ENCODE measurements around the gene PPY. TPM values are rescaled to one million over a fixed set of nuclear protein-coding genes. Genes with fewer than 3 reads are reported as not detected.

PPY gene
- total RNA-seq, 4 donors from 2014 or later, result not detected

GRCh38 chr17:43984521-43984920 is 42.2 kb upstream of the PPY start:
- Histone ChIP-seq H3K36me3 (no peaks in the 10 kb centered on the region), H3K4me3 (peak overlapping the region in 1 of 2 donors; percentile 48), H3K9me3 (no peaks in the 10 kb centered on the region), H3K27me3 (peaks cover 78% of the 10 kb centered on the region), H3K27ac (no peak overlapping the region), H3K4me1 (peaks cover 0 to 15% (median 8%) of the 10 kb centered on the region in 3 donors)
- TF ChIP-seq POLR2A (IDR thresholded peaks at IDR 0.05), result no peak
- TF ChIP-seq EP300 (IDR thresholded peaks at IDR 0.05), result no peak
- TF ChIP-seq POLR2AphosphoS5 (IDR thresholded peaks at IDR 0.05), result no peak
- TF ChIP-seq CTCF (IDR thresholded peaks at IDR 0.05), result no peak
- 90 to 96% methylated on average over 3 to 4 of the region's 8 CpGs for WGBS, 2 donors (ENCODE audit: low coverage in 1 of 2)
- no peak for ATAC-seq

- no peak for ATAC-seq
- TF ChIP-seq EP300 (IDR thresholded peaks at IDR 0.05) (no peak), CTCF (IDR thresholded peaks at IDR 0.05) (no peak), POLR2AphosphoS5 (IDR thresholded peaks at IDR 0.05) (no peak), POLR2A (IDR thresholded peaks at IDR 0.05) (no peak)
- Histone ChIP-seq H3K4me1 (peaks cover 0 to 15% (median 8%) of the 10 kb centered on the region in 3 donors), H3K4me3 (peak overlapping the region in 1 of 2 donors; percentile 48), H3K27me3 (peaks cover 79% of the 10 kb centered on the region), H3K36me3 (no peaks in the 10 kb centered on the region), H3K9me3 (no peaks in the 10 kb centered on the region), H3K27ac (no peak overlapping the region)
- WGBS, 2 donors (ENCODE audit: low coverage in 1 of 2), result 0 to 7% methylated on average over 1 to 11 of the region's 78 CpGs
These were observed 41.5 kb upstream of the PPY start for GRCh38 chr17:43983515-43984411.

GRCh38 chr17:43983196-43983514 is 40.9 kb upstream of the PPY start:
- H3K4me1 ChIP-seq, result peaks cover 0 to 15% (median 8%) of the 10 kb centered on the region in 3 donors
- no peak overlapping the region for H3K27ac ChIP-seq
- ATAC-seq, result no peak
- H3K27me3 ChIP-seq, result peaks cover 77% of the 10 kb centered on the region
- TF ChIP-seq POLR2AphosphoS5 (IDR thresholded peaks at IDR 0.05), result no peak
- no peak for TF ChIP-seq POLR2A (IDR thresholded peaks at IDR 0.05)
- no peaks in the 10 kb centered on the region for H3K9me3 ChIP-seq
- WGBS, 2 donors (ENCODE audit: low coverage in 1 of 2), result 0 to 24% methylated on average over 2 to 4 of the region's 5 CpGs
- peak overlapping the region in 1 of 2 donors; percentile 48 for H3K4me3 ChIP-seq
- no peaks in the 10 kb centered on the region for H3K36me3 ChIP-seq

- H3K36me3 ChIP-seq, result no peaks in the 10 kb centered on the region
- H3K9me3 ChIP-seq, result no peaks in the 10 kb centered on the region
- 75% methylated on average over 2 of the region's 2 CpGs; no CpG with 5 or more reads in 1 of the 2 donors for WGBS, 2 donors (ENCODE audit: low coverage in 1 of 2)
- ATAC-seq, result no peak
- TF ChIP-seq POLR2AphosphoS5 (IDR thresholded peaks at IDR 0.05) (no peak), POLR2A (IDR thresholded peaks at IDR 0.05) (no peak), EP300 (IDR thresholded peaks at IDR 0.05) (no peak), CTCF (IDR thresholded peaks at IDR 0.05) (no peak)
- H3K27me3 ChIP-seq, result peaks cover 77% of the 10 kb centered on the region
- H3K4me1 ChIP-seq, result peaks cover 0 to 15% (median 8%) of the 10 kb centered on the region in 3 donors
- H3K27ac ChIP-seq, result no peak overlapping the region
- no peak overlapping the region for H3K4me3 ChIP-seq
These were observed 39.9 kb upstream of the PPY start for GRCh38 chr17:43982171-43982570.

- H3K27ac ChIP-seq, result no peak overlapping the region
- H3K9me3 ChIP-seq, result no peaks in the 10 kb centered on the region
- H3K4me1 ChIP-seq, result peaks cover 0 to 15% (median 8%) of the 10 kb centered on the region in 3 donors
- peaks cover 62% of the 10 kb centered on the region for H3K27me3 ChIP-seq
- no peaks in the 10 kb centered on the region for H3K36me3 ChIP-seq
- H3K4me3 ChIP-seq, result no peak overlapping the region
- 70 to 81% methylated on average over 4 of the region's 4 CpGs for WGBS, 2 donors (ENCODE audit: low coverage in 1 of 2)
- TF ChIP-seq POLR2A (IDR thresholded peaks at IDR 0.05) (no peak), POLR2AphosphoS5 (IDR thresholded peaks at IDR 0.05) (no peak), CTCF (IDR thresholded peaks at IDR 0.05) (no peak), EP300 (IDR thresholded peaks at IDR 0.05) (no peak)
- no peak for ATAC-seq
These were observed 37.4 kb upstream of the PPY start for GRCh38 chr17:43979671-43980070.
